ENCODE data around the gene GMDS. TPM values are rescaled to one million over a fixed set of nuclear protein-coding genes. Genes with fewer than 3 reads are reported as not detected.

GMDS gene
- total and polyA plus RNA-seq, 2 experiments from 2014 or later, result 30.1 to 36.5 TPM

- no peak for TF ChIP-seq ZNF462 (CRISPR knock-in tag; IDR thresholded peaks at IDR 0.05)
- no peak for TF ChIP-seq NANOG (IDR thresholded peaks at IDR 0.05; ENCODE audit: borderline replicate concordance)
- TF ChIP-seq STAT1 (IDR thresholded peaks at IDR 0.05; ENCODE audit: unreplicated experiment), result no peak
- no peak for TF ChIP-seq CREB1 (CRISPR knock-in tag; IDR thresholded peaks at IDR 0.05; ENCODE audit: low read depth)
- TF ChIP-seq ZNF114 (CRISPR knock-in tag; IDR thresholded peaks at IDR 0.05), result no peak
Observed at GRCh38 chr6:2127484-2127911, 117.9 kb downstream of the GMDS start (continued).

GRCh38 chr6:2126351-2126750 lies 119.1 kb downstream of the GMDS start:
- no peaks in the 10 kb centered on the region for H3F3A ChIP-seq (replicated peaks; ENCODE audit: low read depth)
- no peaks in the 10 kb centered on the region for H3K36me3 ChIP-seq (ENCODE audit: insufficient read depth)
- no peaks in the 10 kb centered on the region for H3K27me3 ChIP-seq (ENCODE audit: insufficient read depth)
- H4K20me1 ChIP-seq (replicated peaks; ENCODE audit: insufficient read depth), result no peaks in the 10 kb centered on the region
- H3K27ac ChIP-seq (ENCODE audit: low read depth), result no peak overlapping the region
- H3K9me3 Mint-ChIP-seq, result no peaks in the 10 kb centered on the region
- no peak overlapping the region for H3K4me3 ChIP-seq
- H3K27ac Mint-ChIP-seq, result no peak overlapping the region
- no peak overlapping the region for H2AFZ ChIP-seq
- H3K79me2 ChIP-seq (replicated peaks; ENCODE audit: insufficient read depth), result peaks cover 7% of the 10 kb centered on the region
- peaks cover 16% of the 10 kb centered on the region for H3K4me1 ChIP-seq (ENCODE audit: insufficient read depth)
- ATAC-seq, result no peak
- peaks cover 2% of the 10 kb centered on the region; the same call in 1 of the 3 replicates for H3K36me3 Mint-ChIP-seq (ENCODE audit: low read depth)
- H3K27me3 Mint-ChIP-seq (ENCODE audit: insufficient read depth, low read depth, poor library complexity), result peaks cover 2% of the 10 kb centered on the region
- H3K4me2 ChIP-seq, result no peak overlapping the region
- H3K4me3 Mint-ChIP-seq, result no peak overlapping the region
- no peaks in the 10 kb centered on the region for H3K9me2 ChIP-seq (ENCODE audit: insufficient read depth)
- peaks cover 19% of the 10 kb centered on the region for H3K4me1 Mint-ChIP-seq
- no peak for DNase-seq (ENCODE audit: low spot score)
- no peak for TF ChIP-seq ETS1 (IDR thresholded peaks at IDR 0.05)
- TF ChIP-seq STAT1 (IDR thresholded peaks at IDR 0.05; ENCODE audit: unreplicated experiment), result no peak
- TF ChIP-seq ZNF462 (CRISPR knock-in tag; IDR thresholded peaks at IDR 0.05), result no peak
- TF ChIP-seq CTCF (conservative IDR thresholded peaks at IDR 0.05; ENCODE audit: low read depth in 2 of 2), result no peak
